ENCODE data around the gene EMILIN2.

Gene EMILIN2

DNA sequence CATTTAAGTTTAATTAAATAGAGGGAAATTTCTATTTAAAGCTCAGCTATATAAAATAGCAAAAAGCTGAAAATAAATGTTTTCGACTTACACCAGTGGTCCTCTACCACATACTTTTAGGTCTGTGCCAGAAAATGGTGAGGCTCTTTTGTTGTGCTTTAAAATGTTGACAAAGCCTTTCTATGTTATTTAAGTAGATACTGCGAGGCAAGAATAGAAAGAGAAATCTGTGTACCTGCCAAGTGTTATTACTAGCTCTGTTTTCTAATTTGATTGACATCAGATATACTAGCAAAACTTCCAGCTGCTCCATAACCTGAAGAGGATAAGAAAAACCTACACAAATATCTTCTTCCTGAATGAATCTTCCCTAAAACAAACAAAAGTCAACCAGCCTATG lies 112.5 kb downstream of the EMILIN2 start:
- no peak for DNase-seq

DNA sequence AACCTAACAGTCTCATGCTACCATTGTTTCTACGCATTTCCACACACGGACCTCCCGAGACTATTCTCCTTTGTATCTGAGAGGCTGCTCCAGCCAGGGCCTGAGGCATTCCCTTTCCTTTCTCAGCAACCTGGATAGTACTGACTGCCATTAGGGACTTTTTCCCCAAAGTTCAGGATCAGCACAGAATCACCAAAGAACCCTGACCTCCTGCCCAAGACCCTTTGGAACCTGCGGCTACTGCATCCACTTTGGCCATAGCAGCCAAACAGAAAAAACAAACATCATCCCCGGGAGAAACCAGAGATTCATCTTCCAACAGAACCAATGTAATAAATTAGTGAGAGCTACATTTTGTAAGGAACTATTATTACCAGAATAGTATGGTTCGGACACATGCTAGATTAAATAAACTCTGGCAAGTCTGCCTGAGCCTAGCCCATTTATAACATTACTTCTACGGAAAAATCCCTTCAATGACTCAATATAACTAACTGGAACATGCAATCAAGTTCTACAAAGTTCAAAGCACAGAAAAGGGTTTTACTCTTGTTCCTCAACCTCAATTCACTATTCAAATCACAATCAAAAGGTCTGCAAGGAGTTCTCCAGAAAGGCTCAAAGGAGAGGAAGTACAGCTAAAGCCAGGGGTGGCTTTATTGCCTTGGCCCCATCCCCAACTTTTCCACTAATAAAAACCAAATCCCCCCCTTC lies 114.3 kb downstream of the EMILIN2 start:
- no peak for DNase-seq

DNA sequence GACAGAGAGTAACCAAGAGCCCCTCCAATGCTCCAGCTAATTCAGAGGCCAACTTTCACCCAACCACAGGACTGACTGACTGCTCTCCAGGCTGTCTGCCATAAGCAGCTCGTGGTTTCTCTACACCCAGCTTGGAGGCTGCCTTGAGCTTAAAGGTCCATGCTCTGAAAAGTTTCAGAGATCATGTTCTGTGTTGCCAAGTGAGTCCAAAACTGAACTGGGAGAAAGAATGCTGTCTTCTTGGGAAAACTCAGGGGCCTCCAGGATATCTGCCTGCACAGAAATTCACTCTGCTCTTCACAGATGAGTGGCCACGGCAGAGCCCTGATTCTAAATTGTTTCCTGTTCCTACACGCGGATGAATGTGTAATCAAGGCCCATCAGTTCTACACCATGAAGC lies 115.0 kb downstream of the EMILIN2 start:
- no peak for DNase-seq

DNA sequence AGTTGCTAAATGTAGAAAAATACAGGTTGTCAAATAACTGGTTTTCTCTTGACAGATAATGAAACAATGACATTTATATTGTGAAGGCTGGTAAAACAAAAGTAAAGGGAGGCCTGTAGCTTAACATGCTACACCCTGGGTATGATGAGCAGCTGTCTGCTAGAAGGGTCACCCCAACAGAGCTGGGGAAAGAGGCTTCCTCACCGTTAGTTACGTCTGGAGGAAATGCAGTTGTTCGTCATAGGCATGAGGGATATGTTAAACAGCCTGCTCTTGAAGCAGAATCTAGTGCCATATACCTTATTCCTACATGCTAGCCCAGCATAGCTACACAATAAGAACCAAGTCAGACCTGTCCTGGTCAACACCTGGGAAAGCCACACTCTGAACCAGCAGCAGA lies 116.2 kb downstream of the EMILIN2 start:
- DNase-seq, result no peak

DNA sequence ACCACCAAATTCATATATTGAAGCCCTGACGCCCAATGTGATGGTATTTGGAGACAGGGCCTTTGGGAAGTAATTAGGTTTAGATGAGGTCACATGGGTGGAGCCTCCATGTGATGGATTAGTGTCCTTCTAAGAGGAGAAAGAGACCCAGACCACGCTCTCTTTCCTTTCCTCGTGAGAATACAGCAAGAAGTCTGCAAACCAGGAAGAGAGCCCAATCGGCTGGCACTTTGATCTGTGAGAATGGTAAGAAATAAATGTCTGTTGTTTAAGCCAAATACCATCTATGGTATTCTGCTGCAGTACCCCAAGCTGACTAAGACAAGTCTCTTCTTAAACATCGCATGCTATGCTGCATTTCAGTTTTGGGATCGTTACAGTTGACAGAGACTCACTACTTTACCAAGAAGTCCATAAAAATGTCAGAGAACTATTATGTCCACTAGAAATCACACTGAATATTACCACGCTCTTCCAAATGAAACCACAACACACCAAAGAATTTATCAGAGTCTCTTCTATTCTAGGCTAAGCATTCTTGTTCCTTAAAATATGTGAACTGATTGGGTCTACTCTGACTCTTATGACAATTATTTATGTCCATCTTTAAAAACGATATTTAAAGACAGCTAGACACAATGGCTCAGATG lies 117.7 kb downstream of the EMILIN2 start:
- no peak for DNase-seq

Measured in NCI-H1105 treated with DMSO at 0.1 percent for 48 hours (cell line).